ENCODE measurements around the gene HSD17B3.

DNA sequence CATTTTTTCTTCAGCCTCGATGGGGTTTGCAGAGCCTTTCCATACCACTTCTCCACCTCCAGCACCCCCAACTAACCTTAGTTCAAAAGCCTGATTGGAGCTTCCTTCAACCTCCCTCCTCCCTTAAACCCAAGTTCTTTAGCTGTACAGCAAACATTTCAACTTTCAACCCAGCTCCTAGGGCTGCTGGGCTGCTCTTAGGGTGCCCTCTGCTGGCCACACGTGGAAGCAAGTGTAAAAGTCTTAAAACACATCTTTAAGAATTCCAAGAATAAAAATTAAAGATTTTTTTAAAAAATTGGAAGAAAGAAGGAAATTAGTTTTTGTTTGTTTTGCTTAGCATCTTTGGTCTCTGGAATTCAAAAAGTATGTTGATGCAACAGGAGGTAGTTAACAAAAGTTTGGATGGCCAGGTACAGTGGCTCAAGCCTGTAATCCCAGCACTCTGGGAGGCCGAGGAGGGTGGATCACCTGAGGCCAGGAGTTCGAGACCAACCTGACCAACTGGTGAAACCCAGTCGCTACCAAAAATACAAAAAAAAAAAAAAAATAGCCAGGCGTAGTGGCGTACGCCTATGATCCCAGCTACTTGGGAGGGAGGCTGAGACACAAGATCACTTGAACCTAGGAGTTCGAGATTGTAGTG, 15.5 kb upstream of the HSD17B3 start:
- TF ChIP-seq FOXM1 (IDR thresholded peaks at IDR 0.05; ENCODE audit: borderline replicate concordance) (no peak), ARNT (IDR thresholded peaks at IDR 0.05) (no peak), BHLHE40 (IDR thresholded peaks at IDR 0.05; ENCODE audit: borderline replicate concordance) (no peak), FOXA1 (IDR thresholded peaks at IDR 0.05) (no peak), ZNF384 (IDR thresholded peaks at IDR 0.05) (no peak), NFRKB (IDR thresholded peaks at IDR 0.05) (no peak), SUZ12 (IDR thresholded peaks at IDR 0.05) (no peak), CTBP1 (IDR thresholded peaks at IDR 0.05; ENCODE audit: borderline replicate concordance) (no peak)
